GM18907 (cell line): Measurements from ENCODE around the gene TBL3.
"Not testable (repeated sequence)": the region's sequence is repeated elsewhere in the genome, so short reads cannot be mapped to it uniquely, and the experiment has no call there.

ENCODE experiments used
- ATAC-seq: cut with Tn5 transposase; IDR thresholded peaks from one replicate; pipeline ENCODE4 v1.9.1; 2021; ENCODE audit warnings: mild to moderate bottlenecking, moderate library complexity; ENCODE audit not compliant: unreplicated experiment

The TBL3 gene

GRCh38 chr16:1971796-1972489, at the start of gene TBL3:
TBL3 (plus strand) TSS chr16:1972053; CDS start chr16:1972165, 112 bp downstream.
- peak; percentile 74 for ATAC-seq

GRCh38 chr16:1922357-1922756, 49.5 kb upstream of the TBL3 start:
- ATAC-seq: no peak

- no peak for ATAC-seq
Measured at GRCh38 chr16:1923299-1924034, 48.4 kb upstream of the TBL3 start.

- ATAC-seq: no peak
Measured at GRCh38 chr16:1924095-1924494, 47.8 kb upstream of the TBL3 start.

- ATAC-seq: no peak
Measured at GRCh38 chr16:1926271-1926670, 45.6 kb upstream of the TBL3 start.

GRCh38 chr16:1929105-1929504, 42.7 kb upstream of the TBL3 start:
- ATAC-seq: peak; percentile 14

- ATAC-seq: peak; percentile 80
Measured at GRCh38 chr16:1929578-1930337, 42.1 kb upstream of the TBL3 start.

- ATAC-seq: no peak
Measured at GRCh38 chr16:1930338-1930720, 41.5 kb upstream of the TBL3 start.

- no peak for ATAC-seq
Measured at GRCh38 chr16:1932050-1933028, 39.5 kb upstream of the TBL3 start.

- no peak for ATAC-seq
Measured at GRCh38 chr16:1933097-1933661, 38.7 kb upstream of the TBL3 start.

GRCh38 chr16:1936945-1937479, 34.8 kb upstream of the TBL3 start:
- ATAC-seq: no peak

GRCh38 chr16:1938316-1938715, 33.5 kb upstream of the TBL3 start:
- ATAC-seq: no peak

- no peak for ATAC-seq
Measured at GRCh38 chr16:1938910-1939309, 32.9 kb upstream of the TBL3 start.

GRCh38 chr16:1939833-1940232, 32.0 kb upstream of the TBL3 start:
- not testable (repeated sequence) for ATAC-seq

GRCh38 chr16:1940273-1941161, 31.3 kb upstream of the TBL3 start:
- no peak for ATAC-seq

GRCh38 chr16:1941162-1942046, 30.4 kb upstream of the TBL3 start:
- ATAC-seq: no peak

GRCh38 chr16:1942047-1942809, 29.6 kb upstream of the TBL3 start:
- no peak for ATAC-seq
